ENCODE measurements around the gene UTRN.

The UTRN gene

GRCh38 chr6:144284783-144285547 is at the start of gene UTRN:
Gene UTRN (plus strand): TSS chr6:144285335. CDS start chr6:144291829, 6,494 bp downstream.
- in situ Hi-C loops (cut with MboI; ENCODE audit: low sequenced_read_pairs), result no loop called here

- in situ Hi-C loops (cut with MboI; ENCODE audit: low sequenced_read_pairs), result no loop called here
Measured at GRCh38 chr6:144244688-144245087, 40.4 kb upstream of the UTRN start.

GRCh38 chr6:144246988-144247387 is 38.1 kb upstream of the UTRN start:
- in situ Hi-C loops (cut with MboI; ENCODE audit: low sequenced_read_pairs), result no loop called here

- in situ Hi-C loops (cut with MboI; ENCODE audit: low sequenced_read_pairs), result no loop called here
Measured at GRCh38 chr6:144248003-144248402, 37.1 kb upstream of the UTRN start.

GRCh38 chr6:144248476-144249301 is 36.4 kb upstream of the UTRN start:
- in situ Hi-C loops (cut with MboI; ENCODE audit: low sequenced_read_pairs), result no loop called here

GRCh38 chr6:144250276-144250675 is 34.9 kb upstream of the UTRN start:
- in situ Hi-C loops (cut with MboI; ENCODE audit: low sequenced_read_pairs), result no loop called here

GRCh38 chr6:144252259-144252658 is 32.9 kb upstream of the UTRN start:
- in situ Hi-C loops (cut with MboI; ENCODE audit: low sequenced_read_pairs), result no loop called here

- in situ Hi-C loops (cut with MboI; ENCODE audit: low sequenced_read_pairs), result no loop called here
Measured at GRCh38 chr6:144259986-144260385, 25.1 kb upstream of the UTRN start.

- in situ Hi-C loops (cut with MboI; ENCODE audit: low sequenced_read_pairs), result no loop called here
Measured at GRCh38 chr6:144262470-144263369, 22.4 kb upstream of the UTRN start.

- in situ Hi-C loops (cut with MboI; ENCODE audit: low sequenced_read_pairs), result no loop called here
Measured at GRCh38 chr6:144263786-144264185, 21.3 kb upstream of the UTRN start.

- in situ Hi-C loops (cut with MboI; ENCODE audit: low sequenced_read_pairs), result no loop called here
Measured at GRCh38 chr6:144264270-144265060, 20.7 kb upstream of the UTRN start.

- in situ Hi-C loops (cut with MboI; ENCODE audit: low sequenced_read_pairs), result no loop called here
Measured at GRCh38 chr6:144265061-144265357, 20.1 kb upstream of the UTRN start.

GRCh38 chr6:144265390-144265789 is 19.7 kb upstream of the UTRN start:
- in situ Hi-C loops (cut with MboI; ENCODE audit: low sequenced_read_pairs), result no loop called here

- in situ Hi-C loops (cut with MboI; ENCODE audit: low sequenced_read_pairs), result no loop called here
Measured at GRCh38 chr6:144266091-144266649, 19.0 kb upstream of the UTRN start.

GRCh38 chr6:144268794-144269349 is 16.3 kb upstream of the UTRN start:
- in situ Hi-C loops (cut with MboI; ENCODE audit: low sequenced_read_pairs), result no loop called here

- in situ Hi-C loops (cut with MboI; ENCODE audit: low sequenced_read_pairs), result no loop called here
Measured at GRCh38 chr6:144277174-144277573, 8.0 kb upstream of the UTRN start.

GRCh38 chr6:144277605-144278227 is 7.4 kb upstream of the UTRN start:
- in situ Hi-C loops (cut with MboI; ENCODE audit: low sequenced_read_pairs), result no loop called here

- in situ Hi-C loops (cut with MboI; ENCODE audit: low sequenced_read_pairs), result no loop called here
Measured at GRCh38 chr6:144278659-144279314, 6.3 kb upstream of the UTRN start.
